Uterus (tissue), 2 donors: ENCODE data around the gene MAP4K3.

Experiments
- CTCF ChIP-seq, 4 experiments: fragments of 200-600 bp in 2 of 4; fragments of 450-650 bp in 2 of 4; sonication (generic) in 2 of 4; IDR thresholded peaks; one replicate each; pipeline ENCODE4 v1.5.1; 2016 to 2019; ENCODE audit warnings: antibody characterized with exemption in 4 of 4, mild to moderate bottlenecking in 2 of 4, moderate library complexity in 1 of 4
- POLR2A ChIP-seq, 2 donors: fragments of 450-650 bp; IDR thresholded peaks; one replicate each; pipeline ENCODE4 v1.6.1; 2016; ENCODE audit warnings: antibody characterized with exemption in 2 of 2, mild to moderate bottlenecking in 1 of 2, moderate library complexity in 1 of 2

- no peak for TF ChIP-seq CTCF (IDR thresholded peaks at IDR 0.05)
- no peak for TF ChIP-seq POLR2A (IDR thresholded peaks at IDR 0.05)
These were observed 27.8 kb upstream of the MAP4K3 start for GRCh38 chr2:39464864-39465263.
